Liver (tissue), 3 donors: ENCODE measurements around the gene ATXN1.

Source experiments
- ATF3 ChIP-seq: IDR thresholded peaks from 2 replicates; pipeline ENCODE4 v1.6.1; 2016; ENCODE audit warnings: antibody characterized with exemption
- EGR1 ChIP-seq, 2 donors: IDR thresholded peaks; 2 replicates each; pipeline ENCODE4 v1.6.1; 2016 to 2018; ENCODE audit warnings: antibody characterized with exemption in 2 of 2, low read depth in 2 of 2
- GABPA ChIP-seq, 2 donors: IDR thresholded peaks in 1 of 2; conservative IDR thresholded peaks in 1 of 2; 2 replicates each; pipeline ENCODE4 v1.6.1; 2016; ENCODE audit warnings: antibody characterized with exemption in 2 of 2, mild to moderate bottlenecking in 1 of 2, moderate library complexity in 1 of 2
- JUND ChIP-seq, 2 donors: IDR thresholded peaks; 2 replicates each; pipeline ENCODE4 v1.6.1; 2016; ENCODE audit warnings: antibody characterized with exemption in 2 of 2
- MAX ChIP-seq: IDR thresholded peaks from 2 replicates; pipeline ENCODE4 v1.6.1; 2016; ENCODE audit warnings: antibody characterized with exemption
- NR2F2 ChIP-seq: IDR thresholded peaks from 2 replicates; pipeline ENCODE4 v1.6.1; 2016; ENCODE audit warnings: antibody characterized with exemption
- RAD21 ChIP-seq, 2 donors: IDR thresholded peaks; 2 replicates each; pipeline ENCODE4 v1.6.1; 2016; ENCODE audit warnings: antibody characterized with exemption in 2 of 2, mild to moderate bottlenecking in 2 of 2
- RXRA ChIP-seq, 2 donors: IDR thresholded peaks; 2 replicates each; pipeline ENCODE4 v1.6.1; 2017 to 2018; ENCODE audit warnings: antibody characterized with exemption in 2 of 2, mild to moderate bottlenecking in 1 of 2
- SP1 ChIP-seq: IDR thresholded peaks from 2 replicates; pipeline ENCODE4 v1.6.1; 2018; ENCODE audit warnings: antibody characterized with exemption, mild to moderate bottlenecking
- TAF1 ChIP-seq: conservative IDR thresholded peaks from 2 replicates; pipeline ENCODE4 v1.6.1; 2016; ENCODE audit warnings: antibody characterized with exemption, mild to moderate bottlenecking
- YY1 ChIP-seq: IDR thresholded peaks from 2 replicates; pipeline ENCODE4 v1.6.1; 2016; ENCODE audit warnings: antibody characterized with exemption, mild to moderate bottlenecking
- TF ChIP-seq, protein P1 (sequence below): fragments of 150-350 bp; IDR thresholded peaks from 2 replicates; pipeline ENCODE4 v1.5.1; 2017; ENCODE audit warnings: improper control_type of control experiment, low read depth, low read length; ENCODE audit not compliant: missing input control
- TF ChIP-seq, protein P2 (sequence below): IDR thresholded peaks from 2 replicates; pipeline ENCODE4 v1.6.1; 2016; ENCODE audit warnings: antibody characterized with exemption, mild to moderate bottlenecking
- TF ChIP-seq, protein P3 (sequence below): IDR thresholded peaks from 2 replicates; pipeline ENCODE4 v1.6.1; 2016; ENCODE audit warnings: antibody characterized with exemption
- donor health status: healthy.
- donor health status: healthy.

DNA sequence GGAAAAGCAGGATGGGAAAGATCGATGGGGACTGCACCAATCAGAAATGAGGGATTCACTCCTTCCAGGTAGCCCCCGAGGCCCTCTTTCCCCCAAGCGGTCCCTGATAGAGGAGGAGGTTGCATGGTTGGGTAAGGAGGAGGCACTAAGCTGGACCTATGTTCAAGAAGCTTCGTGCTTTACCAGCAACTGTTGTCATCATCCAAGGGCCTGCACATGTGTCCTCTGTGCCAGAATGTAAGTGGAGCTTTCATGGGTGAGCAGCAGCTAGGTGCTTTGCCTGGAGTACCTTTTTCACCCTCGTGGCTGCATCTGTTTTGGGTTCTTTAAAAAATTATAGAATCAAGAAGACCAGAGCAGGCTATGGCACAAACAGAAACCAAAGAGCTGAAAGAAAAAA is 468.8 kb downstream of the ATXN1 start:
- TF ChIP-seq, protein P1, sequence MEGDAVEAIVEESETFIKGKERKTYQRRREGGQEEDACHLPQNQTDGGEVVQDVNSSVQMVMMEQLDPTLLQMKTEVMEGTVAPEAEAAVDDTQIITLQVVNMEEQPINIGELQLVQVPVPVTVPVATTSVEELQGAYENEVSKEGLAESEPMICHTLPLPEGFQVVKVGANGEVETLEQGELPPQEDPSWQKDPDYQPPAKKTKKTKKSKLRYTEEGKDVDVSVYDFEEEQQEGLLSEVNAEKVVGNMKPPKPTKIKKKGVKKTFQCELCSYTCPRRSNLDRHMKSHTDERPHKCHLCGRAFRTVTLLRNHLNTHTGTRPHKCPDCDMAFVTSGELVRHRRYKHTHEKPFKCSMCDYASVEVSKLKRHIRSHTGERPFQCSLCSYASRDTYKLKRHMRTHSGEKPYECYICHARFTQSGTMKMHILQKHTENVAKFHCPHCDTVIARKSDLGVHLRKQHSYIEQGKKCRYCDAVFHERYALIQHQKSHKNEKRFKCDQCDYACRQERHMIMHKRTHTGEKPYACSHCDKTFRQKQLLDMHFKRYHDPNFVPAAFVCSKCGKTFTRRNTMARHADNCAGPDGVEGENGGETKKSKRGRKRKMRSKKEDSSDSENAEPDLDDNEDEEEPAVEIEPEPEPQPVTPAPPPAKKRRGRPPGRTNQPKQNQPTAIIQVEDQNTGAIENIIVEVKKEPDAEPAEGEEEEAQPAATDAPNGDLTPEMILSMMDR, result no peak
- TF ChIP-seq GABPA (IDR thresholded peaks at IDR 0.05 in 1 of 2, conservative IDR thresholded peaks at IDR 0.05 in 1 of 2) (no peak), TAF1 (no peak), YY1 (no peak), ATF3 (no peak), EGR1 (IDR thresholded peaks at IDR 0.05; ENCODE audit: low read depth in 2 of 2) (no peak), RAD21 (IDR thresholded peaks at IDR 0.05) (no peak), NR2F2 (no peak), SP1 (no peak), MAX (no peak), JUND (IDR thresholded peaks at IDR 0.05) (no peak), RXRA (IDR thresholded peaks at IDR 0.05) (no peak)
- TF ChIP-seq, protein P2, sequence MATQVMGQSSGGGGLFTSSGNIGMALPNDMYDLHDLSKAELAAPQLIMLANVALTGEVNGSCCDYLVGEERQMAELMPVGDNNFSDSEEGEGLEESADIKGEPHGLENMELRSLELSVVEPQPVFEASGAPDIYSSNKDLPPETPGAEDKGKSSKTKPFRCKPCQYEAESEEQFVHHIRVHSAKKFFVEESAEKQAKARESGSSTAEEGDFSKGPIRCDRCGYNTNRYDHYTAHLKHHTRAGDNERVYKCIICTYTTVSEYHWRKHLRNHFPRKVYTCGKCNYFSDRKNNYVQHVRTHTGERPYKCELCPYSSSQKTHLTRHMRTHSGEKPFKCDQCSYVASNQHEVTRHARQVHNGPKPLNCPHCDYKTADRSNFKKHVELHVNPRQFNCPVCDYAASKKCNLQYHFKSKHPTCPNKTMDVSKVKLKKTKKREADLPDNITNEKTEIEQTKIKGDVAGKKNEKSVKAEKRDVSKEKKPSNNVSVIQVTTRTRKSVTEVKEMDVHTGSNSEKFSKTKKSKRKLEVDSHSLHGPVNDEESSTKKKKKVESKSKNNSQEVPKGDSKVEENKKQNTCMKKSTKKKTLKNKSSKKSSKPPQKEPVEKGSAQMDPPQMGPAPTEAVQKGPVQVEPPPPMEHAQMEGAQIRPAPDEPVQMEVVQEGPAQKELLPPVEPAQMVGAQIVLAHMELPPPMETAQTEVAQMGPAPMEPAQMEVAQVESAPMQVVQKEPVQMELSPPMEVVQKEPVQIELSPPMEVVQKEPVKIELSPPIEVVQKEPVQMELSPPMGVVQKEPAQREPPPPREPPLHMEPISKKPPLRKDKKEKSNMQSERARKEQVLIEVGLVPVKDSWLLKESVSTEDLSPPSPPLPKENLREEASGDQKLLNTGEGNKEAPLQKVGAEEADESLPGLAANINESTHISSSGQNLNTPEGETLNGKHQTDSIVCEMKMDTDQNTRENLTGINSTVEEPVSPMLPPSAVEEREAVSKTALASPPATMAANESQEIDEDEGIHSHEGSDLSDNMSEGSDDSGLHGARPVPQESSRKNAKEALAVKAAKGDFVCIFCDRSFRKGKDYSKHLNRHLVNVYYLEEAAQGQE, result no peak
- TF ChIP-seq, protein P3, sequence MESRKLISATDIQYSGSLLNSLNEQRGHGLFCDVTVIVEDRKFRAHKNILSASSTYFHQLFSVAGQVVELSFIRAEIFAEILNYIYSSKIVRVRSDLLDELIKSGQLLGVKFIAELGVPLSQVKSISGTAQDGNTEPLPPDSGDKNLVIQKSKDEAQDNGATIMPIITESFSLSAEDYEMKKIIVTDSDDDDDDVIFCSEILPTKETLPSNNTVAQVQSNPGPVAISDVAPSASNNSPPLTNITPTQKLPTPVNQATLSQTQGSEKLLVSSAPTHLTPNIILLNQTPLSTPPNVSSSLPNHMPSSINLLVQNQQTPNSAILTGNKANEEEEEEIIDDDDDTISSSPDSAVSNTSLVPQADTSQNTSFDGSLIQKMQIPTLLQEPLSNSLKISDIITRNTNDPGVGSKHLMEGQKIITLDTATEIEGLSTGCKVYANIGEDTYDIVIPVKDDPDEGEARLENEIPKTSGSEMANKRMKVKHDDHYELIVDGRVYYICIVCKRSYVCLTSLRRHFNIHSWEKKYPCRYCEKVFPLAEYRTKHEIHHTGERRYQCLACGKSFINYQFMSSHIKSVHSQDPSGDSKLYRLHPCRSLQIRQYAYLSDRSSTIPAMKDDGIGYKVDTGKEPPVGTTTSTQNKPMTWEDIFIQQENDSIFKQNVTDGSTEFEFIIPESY, result no peak
